IMR-90 (cell line): Measurements from ENCODE around the gene MXRA8. TPM values are rescaled to one million over a fixed set of nuclear protein-coding genes. Genes with fewer than 3 reads are reported as not detected.

ENCODE experiments used
- ATAC-seq: fragments of 200-7000 bp; cut with Tn5 transposase; 2 replicates; pipeline ENCODE4 v1.9.1; 2020; ENCODE audit warnings: low read depth, mild to moderate bottlenecking, moderate library complexity
- BruUV-seq: library from RNA; stranded (reverse); fragments of 400-500 nt; replicated peaks from 2 replicates; lab custom pipeline; 2021; lab: Mats Ljungman, UMichigan
- CTCF ChIA-PET: fragments of 300-600 bp; formaldehyde crosslinking; extraction: SDS; loops from one replicate; lab custom pipeline; 2021; ENCODE audit warnings: antibody characterized with exemption; lab: Yijun Ruan, JAX
- POLR2A ChIA-PET: fragments of 300-600 bp; sonication (Branson Sonifier 250); formaldehyde crosslinking; loops from one replicate; lab custom pipeline; 2022; ENCODE audit warnings: antibody characterized with exemption; ENCODE audit not compliant: unreplicated experiment; lab: Charles Lee
- DNase-seq: peaks from one replicate; pipeline ENCODE4 v3.0.0; 2013
- H2AFZ ChIP-seq: replicated peaks from 2 replicates; pipeline ENCODE3; 2013; ENCODE audit warnings: low read length, mild to moderate bottlenecking; ENCODE audit not compliant: poor library complexity
- H2AK5ac ChIP-seq: 2 replicates; pipeline ENCODE4 v1.6.1; 2013; ENCODE audit warnings: low read depth, low read length, inconsistent platforms
- H2AK9ac ChIP-seq: replicated peaks from 2 replicates; pipeline ENCODE3; 2013; ENCODE audit warnings: mild to moderate bottlenecking, low read depth, low read length, moderate library complexity; ENCODE audit not compliant: poor library complexity
- H2BK120ac ChIP-seq: 2 replicates; pipeline ENCODE4 v1.6.1; 2013; ENCODE audit warnings: low read depth, low read length, inconsistent platforms
- H2BK15ac ChIP-seq: 3 replicates; pipeline ENCODE4 v1.6.1; 2013; ENCODE audit warnings: low read depth, low read length, inconsistent platforms
- H2BK20ac ChIP-seq: 2 replicates; pipeline ENCODE4 v1.6.1; 2013; ENCODE audit warnings: low read depth, mild to moderate bottlenecking, inconsistent platforms, low read length, moderate library complexity
- H2BK5ac ChIP-seq: 2 replicates; pipeline ENCODE4 v1.6.1; 2013; ENCODE audit warnings: mild to moderate bottlenecking, low read depth, low read length, inconsistent platforms; ENCODE audit not compliant: poor library complexity, severe bottlenecking
- H3K14ac ChIP-seq: replicated peaks from 2 replicates; pipeline ENCODE4 v1.6.1; 2013; ENCODE audit warnings: low read depth, low read length, inconsistent platforms
- H3K18ac ChIP-seq: 2 replicates; pipeline ENCODE4 v1.6.1; 2013; ENCODE audit warnings: low read depth, low read length, control low read depth
- H3K23ac ChIP-seq: 2 replicates; pipeline ENCODE4 v1.6.1; 2013; ENCODE audit warnings: low read depth, low read length, inconsistent platforms
- H3K27ac ChIP-seq: 2 replicates; pipeline ENCODE4 v1.5.1; 2013; ENCODE audit warnings: mild to moderate bottlenecking, control low read depth, low read length; ENCODE audit not compliant: insufficient read depth
- H3K27me3 ChIP-seq: 2 replicates; pipeline ENCODE4 v1.6.1; 2013; ENCODE audit warnings: low read length; ENCODE audit not compliant: control insufficient read depth, insufficient read depth
- H3K36me3 ChIP-seq: 2 replicates; pipeline ENCODE4 v1.6.1; 2013; ENCODE audit warnings: low read length, mixed read lengths; ENCODE audit not compliant: control insufficient read depth, insufficient read depth
- H3K4ac ChIP-seq: 2 replicates; pipeline ENCODE4 v1.6.1; 2013; ENCODE audit warnings: low read depth, low read length, inconsistent platforms
- H3K4me1 ChIP-seq: 2 replicates; pipeline ENCODE4 v1.6.1; 2013; ENCODE audit warnings: low read length, mixed read lengths; ENCODE audit not compliant: control insufficient read depth, insufficient read depth
- H3K4me2 ChIP-seq: 2 replicates; pipeline ENCODE4 v1.6.1; 2013; ENCODE audit warnings: low read depth, mild to moderate bottlenecking, control low read depth, low read length, moderate library complexity
- H3K4me3 ChIP-seq: 2 replicates; pipeline ENCODE4 v1.5.1; 2013; ENCODE audit warnings: low read depth, mild to moderate bottlenecking, control low read depth, low read length, moderate library complexity; ENCODE audit not compliant: insufficient read depth
- H3K56ac ChIP-seq: 2 replicates; pipeline ENCODE4 v1.6.1; 2013; ENCODE audit warnings: low read length, inconsistent platforms; ENCODE audit not compliant: insufficient read depth; ENCODE audit errors: extremely low read depth
- H3K79me1 ChIP-seq, 2 experiments: 2 replicates each; pipeline ENCODE4 v1.6.1; 2013; ENCODE audit warnings: low read length in 2 of 2, inconsistent platforms in 1 of 2, low read depth in 1 of 2
- H3K9ac ChIP-seq: 2 replicates; pipeline ENCODE4 v1.6.1; 2013; ENCODE audit warnings: low read depth, low read length, control low read depth
- H3K9me1 ChIP-seq: 2 replicates; pipeline ENCODE4 v1.6.1; 2013; ENCODE audit warnings: low read length, inconsistent platforms; ENCODE audit not compliant: insufficient read depth
- H3K9me3 ChIP-seq: 2 replicates; pipeline ENCODE4 v1.6.1; 2013; ENCODE audit warnings: low read length; ENCODE audit not compliant: control insufficient read depth, insufficient read depth
- H4K20me1 ChIP-seq: 2 replicates; pipeline ENCODE4 v1.6.1; 2013; ENCODE audit warnings: low read length, inconsistent platforms; ENCODE audit not compliant: insufficient read depth
- H4K5ac ChIP-seq: 2 replicates; pipeline ENCODE4 v1.6.1; 2013; ENCODE audit warnings: mild to moderate bottlenecking, low read depth, low read length, control low read depth
- H4K8ac ChIP-seq, 2 experiments: 2 replicates each; pipeline ENCODE4 v1.6.1; 2013; ENCODE audit warnings: low read depth in 2 of 2, low read length in 2 of 2, control low read depth in 1 of 2, inconsistent platforms in 1 of 2
- H4K91ac ChIP-seq: 2 replicates; pipeline ENCODE4 v1.6.1; 2013; ENCODE audit warnings: low read depth, low read length, inconsistent platforms; ENCODE audit not compliant: insufficient read depth
- BHLHE40 ChIP-seq: fragments of 150-350 bp; IDR thresholded peaks from 2 replicates; pipeline ENCODE4 v1.6.1; 2016; ENCODE audit warnings: mild to moderate bottlenecking, low read depth, low read length
- CEBPB ChIP-seq: IDR thresholded peaks from 2 replicates; pipeline ENCODE4 v1.6.1; 2012; ENCODE audit warnings: low read depth, low read length, improper control_type of control experiment
- MAZ ChIP-seq: IDR thresholded peaks from 2 replicates; pipeline ENCODE4 v1.6.1; 2012; ENCODE audit warnings: low read depth, mild to moderate bottlenecking, low read length, improper control_type of control experiment, moderate library complexity, borderline replicate concordance
- MXI1 ChIP-seq: IDR thresholded peaks from 2 replicates; pipeline ENCODE4 v1.6.1; 2012; ENCODE audit warnings: low read depth, mild to moderate bottlenecking, low read length, moderate library complexity, borderline replicate concordance
- NFE2L2 ChIP-seq: fragments of 150-350 bp; IDR thresholded peaks from 2 replicates; pipeline ENCODE4 v1.6.1; 2016; ENCODE audit warnings: low read depth, mild to moderate bottlenecking, low read length
- POLR2A ChIP-seq: IDR thresholded peaks from 2 replicates; pipeline ENCODE4 v1.6.1; 2012; ENCODE audit warnings: mild to moderate bottlenecking, low read depth, low read length
- RAD21 ChIP-seq: IDR thresholded peaks from 2 replicates; pipeline ENCODE4 v1.6.1; 2012; ENCODE audit warnings: low read length, improper control_type of control experiment
- WGBS, 2 experiments: methylation state at CpG; one replicate each; pipeline versions ENCODE4 v1.1.5 to v1.1.7; 2013; ENCODE audit warnings: missing lambda C conversion rate in 2 of 2; ENCODE audit not compliant: insufficient read length in 1 of 2; ENCODE audit errors: extremely low coverage in 2 of 2; 5-methylcytosine and 5-hydroxymethylcytosine counted together
- dilution Hi-C: fragments of 300-500 bp; cut with HindIII; formaldehyde crosslinking; loops from one replicate; pipeline ENCODE4 v1.14.3; 2018; ENCODE audit warnings: low sequenced_read_pairs; ENCODE audit not compliant: unreplicated experiment
- in situ Hi-C: fragments of 300-500 bp; cut with MboI; formaldehyde crosslinking; loops from 3 replicates; pipeline ENCODE4 v1.14.3; 2019; ENCODE audit warnings: low sequenced_read_pairs, inconsistent platforms, mixed read lengths
- intact Hi-C: fragments of 100-400 bp; cut with micrococcal nuclease; formaldehyde crosslinking; loops from 2 replicates; pipeline ENCODE4 v1.10.0; 2022
- polyA plus RNA-seq, 3 experiments: library from polyadenylated mRNA; depleted of rRNA; stranded (reverse); fragments of >200 nt; gene quantifications; 2 replicates each; pipeline ENCODE4 v1.2.3, GENCODE V29; 2012; ENCODE audit warnings: low replicate concordance in 1 of 3
- total RNA-seq: library from RNA; depleted of rRNA; stranded (reverse); fragments of >200 nt; gene quantifications from 2 replicates; pipeline ENCODE4 v1.2.3, GENCODE V29; 2012

MXRA8 gene
- total and polyA plus RNA-seq, 2 of the 4 experiments (the other 2 are of a cell fraction): 92.5 to 469 TPM

DNA sequence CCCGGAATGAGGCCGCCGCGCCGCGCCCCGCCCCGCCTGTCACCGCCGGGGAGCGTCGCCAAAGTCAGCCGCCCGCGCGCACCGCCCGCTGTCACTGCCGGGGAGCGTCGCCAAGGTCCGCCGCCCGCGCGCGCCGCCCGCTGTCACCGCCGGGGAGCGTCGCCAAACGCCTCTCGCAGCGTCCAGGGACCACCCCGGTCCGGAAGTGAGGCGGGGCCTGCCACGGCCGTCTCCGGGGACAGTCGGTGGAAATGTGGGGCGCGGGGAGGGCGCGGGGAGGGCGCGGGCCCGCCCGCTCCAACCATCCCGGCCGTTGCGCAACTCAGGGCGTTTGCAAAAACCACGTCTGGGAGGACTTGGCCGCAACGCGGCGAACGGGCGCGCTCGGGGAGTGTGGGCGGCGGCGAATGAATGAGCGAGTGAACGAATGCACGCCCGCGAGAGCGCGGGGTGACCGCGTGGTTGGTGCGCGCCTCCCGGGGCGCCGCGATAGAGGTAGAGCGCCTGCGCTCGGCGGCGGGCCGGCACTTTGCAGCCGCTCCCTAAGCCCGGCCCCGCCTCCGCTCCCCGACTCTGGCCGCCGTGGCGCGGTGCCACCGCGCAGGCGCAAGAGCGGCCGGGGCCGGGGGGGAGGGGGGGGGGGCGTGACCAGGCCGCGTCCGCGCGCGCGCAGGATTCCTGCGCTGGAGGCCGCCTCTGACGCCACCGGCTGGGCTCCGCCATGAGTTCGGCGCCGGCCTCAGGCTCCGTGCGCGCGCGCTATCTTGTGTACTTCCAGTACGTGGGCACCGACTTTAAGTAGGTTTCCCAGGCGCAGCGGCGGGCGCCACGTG lies 50.2 kb downstream of the MXRA8 start, which contains the start of the genes ACAP3 and PUSL1 (continued):
- TF ChIP-seq NFE2L2: no peak

GRCh38 chr1:1307261-1307922 lies 51.0 kb downstream of the MXRA8 start:
- peaks cover 6 to 58% of the 10 kb centered on the region in 2 experiments; a peak in 3 of 4 replicates for H3K79me1 ChIP-seq
- no peaks in the 10 kb centered on the region for H3K9me3 ChIP-seq
- H2BK20ac ChIP-seq: no peak overlapping the region
- peak overlapping the region; percentile 94 for H3K23ac ChIP-seq
- H3K14ac ChIP-seq: peak overlapping the region; percentile 61
- H3K9ac ChIP-seq: peak overlapping the region; percentile 91
- H3K27ac ChIP-seq: peak overlapping the region; percentile 89
- peak overlapping the region; percentile 97 for H2AFZ ChIP-seq
- H4K91ac ChIP-seq: peak overlapping the region; percentile 76
- H3K18ac ChIP-seq: no peak overlapping the region
- TF ChIP-seq MAZ (no peak), RAD21 (no peak), MXI1 (peak; percentile 14; the same call in 1 of the 2 replicates), CEBPB (no peak), POLR2A (peak; percentile 22; the same call in 1 of the 2 replicates), BHLHE40 (no peak)
- intact Hi-C loops: loop anchor here (5.0 kb wide), 2 partner anchors 50 to 185 kb away; partner anchors contain the start of gene MXRA8
- 0% methylated on average over 61 of the region's 83 CpGs; no CpG with 5 or more reads in 1 of the 2 experiments for WGBS, 2 experiments
- no peak overlapping the region for H2BK15ac ChIP-seq
- H3K36me3 ChIP-seq: peaks cover 24% of the 10 kb centered on the region
- peaks cover 3% of the 10 kb centered on the region for H3K9me1 ChIP-seq
- H3K4me2 ChIP-seq: peak overlapping the region; percentile 100
- dilution Hi-C loops: no loop called here
- peaks cover 47% of the 10 kb centered on the region for H4K20me1 ChIP-seq
- POLR2A ChIA-PET: no interaction called here
- peak overlapping the region; percentile 70 for H3K4ac ChIP-seq
- ATAC-seq (peak; percentile 7), DNase-seq (no peak)
- no peaks in the 10 kb centered on the region for H3K27me3 ChIP-seq
- peak overlapping the region; percentile 38 for H3K56ac ChIP-seq
- H3K4me1 ChIP-seq: peaks cover 31% of the 10 kb centered on the region
- no peak overlapping the region for H4K5ac ChIP-seq
- BruUV-seq: no TSS peak
- H4K8ac ChIP-seq: peak overlapping the region in 1 of 2 experiments; percentile 5; a peak in 1 of 4 replicates
- peak overlapping the region; percentile 79 for H2BK5ac ChIP-seq
- CTCF ChIA-PET: no interaction called here
- peak overlapping the region; percentile 93 for H3K4me3 ChIP-seq
- in situ Hi-C loops: no loop called here
- H2AK9ac ChIP-seq: peak overlapping the region; percentile 97
- peak overlapping the region; percentile 47 for H2AK5ac ChIP-seq
- H2BK120ac ChIP-seq: no peak overlapping the region
